ENCODE results near the gene ASCC1. TPM values are rescaled to one million over a fixed set of nuclear protein-coding genes. Genes with fewer than 3 reads are reported as not detected.

ASCC1 gene
- total RNA-seq, 1 donor from 2014 or later = 33.9 TPM

DNA sequence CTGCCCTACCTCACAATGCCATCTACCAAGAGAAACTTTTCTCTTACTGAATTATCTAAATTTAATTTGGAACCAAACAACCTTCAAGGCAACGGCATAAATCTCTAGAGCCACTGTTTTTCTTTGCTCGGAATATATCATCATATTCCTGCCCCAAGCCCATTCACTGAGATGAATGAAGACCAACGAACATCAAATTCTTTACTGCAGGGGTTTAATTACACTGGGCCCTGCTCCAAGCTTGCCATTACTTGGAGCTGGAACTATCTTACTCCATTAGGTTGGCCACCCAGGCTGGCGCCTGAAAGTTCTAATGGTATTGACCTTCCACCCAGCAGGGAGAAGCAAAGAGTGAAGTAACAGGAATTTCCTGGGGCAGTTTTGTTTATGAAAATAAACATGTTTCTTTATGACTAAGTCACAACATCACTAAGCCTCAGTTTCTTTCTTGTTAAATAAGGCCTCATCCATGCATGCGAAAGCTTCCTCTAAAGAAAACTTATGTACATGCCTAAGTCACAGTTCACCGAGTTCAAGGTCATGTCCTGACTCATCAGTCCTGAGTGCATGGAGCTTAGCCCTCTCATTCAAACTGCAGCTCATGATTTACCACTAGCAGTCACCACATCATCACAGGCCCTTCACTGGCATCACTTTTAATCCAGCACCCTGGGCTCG lies 42.3 kb downstream of the ASCC1 start:
- H3K79me2 ChIP-seq (ENCODE audit: insufficient read depth, low read length) = no peaks in the 10 kb centered on the region
- Mint-ChIP-seq H3K9me3 (ENCODE audit: unreplicated experiment) (no peaks in the 10 kb centered on the region), H3K27ac (ENCODE audit: unreplicated experiment) (peak overlapping the region; percentile 75), H3K27me3 (ENCODE audit: low read depth, unreplicated experiment) (no peaks in the 10 kb centered on the region), H3K4me3 (ENCODE audit: unreplicated experiment) (no peak overlapping the region), H3K36me3 (ENCODE audit: low read depth, unreplicated experiment) (peaks cover 5% of the 10 kb centered on the region), H3K4me1 (ENCODE audit: low read depth, unreplicated experiment) (peaks cover 15% of the 10 kb centered on the region)
- no peak overlapping the region for H3K9ac ChIP-seq (ENCODE audit: low read length)
- no peak overlapping the region for H3K27ac ChIP-seq (ENCODE audit: low read depth, low read length)
- no peak overlapping the region for H3K4me3 ChIP-seq (ENCODE audit: insufficient read depth, low read depth, low read length)
- H2AFZ ChIP-seq (ENCODE audit: low read depth, low read length) = no peak overlapping the region
- H3K4me1 ChIP-seq (ENCODE audit: insufficient read depth, low read length) = peaks cover 29% of the 10 kb centered on the region
- H3K36me3 ChIP-seq (ENCODE audit: insufficient read depth, low read length) = peaks cover 5% of the 10 kb centered on the region
- TF ChIP-seq, protein P1, sequence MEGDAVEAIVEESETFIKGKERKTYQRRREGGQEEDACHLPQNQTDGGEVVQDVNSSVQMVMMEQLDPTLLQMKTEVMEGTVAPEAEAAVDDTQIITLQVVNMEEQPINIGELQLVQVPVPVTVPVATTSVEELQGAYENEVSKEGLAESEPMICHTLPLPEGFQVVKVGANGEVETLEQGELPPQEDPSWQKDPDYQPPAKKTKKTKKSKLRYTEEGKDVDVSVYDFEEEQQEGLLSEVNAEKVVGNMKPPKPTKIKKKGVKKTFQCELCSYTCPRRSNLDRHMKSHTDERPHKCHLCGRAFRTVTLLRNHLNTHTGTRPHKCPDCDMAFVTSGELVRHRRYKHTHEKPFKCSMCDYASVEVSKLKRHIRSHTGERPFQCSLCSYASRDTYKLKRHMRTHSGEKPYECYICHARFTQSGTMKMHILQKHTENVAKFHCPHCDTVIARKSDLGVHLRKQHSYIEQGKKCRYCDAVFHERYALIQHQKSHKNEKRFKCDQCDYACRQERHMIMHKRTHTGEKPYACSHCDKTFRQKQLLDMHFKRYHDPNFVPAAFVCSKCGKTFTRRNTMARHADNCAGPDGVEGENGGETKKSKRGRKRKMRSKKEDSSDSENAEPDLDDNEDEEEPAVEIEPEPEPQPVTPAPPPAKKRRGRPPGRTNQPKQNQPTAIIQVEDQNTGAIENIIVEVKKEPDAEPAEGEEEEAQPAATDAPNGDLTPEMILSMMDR (IDR thresholded peaks at IDR 0.05; ENCODE audit: insufficient read depth, low read depth, low read length) = no peak
- no peak for TF ChIP-seq EZH2 (IDR thresholded peaks at IDR 0.05; ENCODE audit: insufficient read depth, low read length)
- no peaks in the 10 kb centered on the region for H3K9me3 ChIP-seq (ENCODE audit: insufficient read depth, low read depth, low read length)
- DNase-seq (ENCODE audit: low read depth) (peak; percentile 4), FAIRE-seq (no peak)
- H4K20me1 ChIP-seq (ENCODE audit: insufficient read depth, low read length) = no peaks in the 10 kb centered on the region
- H3K27me3 ChIP-seq (ENCODE audit: insufficient read depth, low read length) = no peaks in the 10 kb centered on the region
- no peak overlapping the region for H3K4me2 ChIP-seq (ENCODE audit: low read length)

DNA sequence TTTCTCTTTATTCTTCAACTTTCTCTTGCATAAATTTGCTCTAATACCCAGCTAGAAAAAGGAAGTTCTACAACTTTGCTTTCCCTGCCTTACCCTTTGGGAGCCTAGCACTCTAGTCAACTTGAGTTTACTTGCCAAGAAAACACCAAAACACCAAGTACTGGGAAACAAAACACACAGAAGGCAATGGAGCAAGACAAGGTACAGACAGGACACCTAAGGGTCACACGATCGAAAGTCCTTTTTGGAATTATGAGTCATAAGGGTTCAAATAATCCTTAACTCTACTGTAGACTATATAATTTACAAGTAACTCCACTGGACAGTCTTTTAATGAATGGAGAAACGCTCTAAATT lies 42.8 kb downstream of the ASCC1 start:
- no peak overlapping the region for H3K4me3 ChIP-seq (ENCODE audit: insufficient read depth, low read depth, low read length)
- H3K36me3 ChIP-seq (ENCODE audit: insufficient read depth, low read length) = no peaks in the 10 kb centered on the region
- TF ChIP-seq, protein P1 (IDR thresholded peaks at IDR 0.05; ENCODE audit: insufficient read depth, low read depth, low read length) = no peak
- TF ChIP-seq EZH2 (IDR thresholded peaks at IDR 0.05; ENCODE audit: insufficient read depth, low read length) = no peak
- H3K4me2 ChIP-seq (ENCODE audit: low read length) = no peak overlapping the region
- no peak overlapping the region for H3K27ac ChIP-seq (ENCODE audit: low read depth, low read length)
- Mint-ChIP-seq H3K36me3 (ENCODE audit: low read depth, unreplicated experiment) (peaks cover 5% of the 10 kb centered on the region), H3K9me3 (ENCODE audit: unreplicated experiment) (no peaks in the 10 kb centered on the region), H3K27me3 (ENCODE audit: low read depth, unreplicated experiment) (no peaks in the 10 kb centered on the region), H3K27ac (ENCODE audit: unreplicated experiment) (no peak overlapping the region), H3K4me3 (ENCODE audit: unreplicated experiment) (no peak overlapping the region), H3K4me1 (ENCODE audit: low read depth, unreplicated experiment) (peaks cover 15% of the 10 kb centered on the region)
- H3K27me3 ChIP-seq (ENCODE audit: insufficient read depth, low read length) = no peaks in the 10 kb centered on the region
- peaks cover 29% of the 10 kb centered on the region for H3K4me1 ChIP-seq (ENCODE audit: insufficient read depth, low read length)
- FAIRE-seq = no peak
- H3K9ac ChIP-seq (ENCODE audit: low read length) = no peak overlapping the region
- H2AFZ ChIP-seq (ENCODE audit: low read depth, low read length) = no peak overlapping the region
- no peaks in the 10 kb centered on the region for H4K20me1 ChIP-seq (ENCODE audit: insufficient read depth, low read length)
- no peak for DNase-seq (ENCODE audit: low read depth)
- H3K9me3 ChIP-seq (ENCODE audit: insufficient read depth, low read depth, low read length) = no peaks in the 10 kb centered on the region
- no peaks in the 10 kb centered on the region for H3K79me2 ChIP-seq (ENCODE audit: insufficient read depth, low read length)

DNA sequence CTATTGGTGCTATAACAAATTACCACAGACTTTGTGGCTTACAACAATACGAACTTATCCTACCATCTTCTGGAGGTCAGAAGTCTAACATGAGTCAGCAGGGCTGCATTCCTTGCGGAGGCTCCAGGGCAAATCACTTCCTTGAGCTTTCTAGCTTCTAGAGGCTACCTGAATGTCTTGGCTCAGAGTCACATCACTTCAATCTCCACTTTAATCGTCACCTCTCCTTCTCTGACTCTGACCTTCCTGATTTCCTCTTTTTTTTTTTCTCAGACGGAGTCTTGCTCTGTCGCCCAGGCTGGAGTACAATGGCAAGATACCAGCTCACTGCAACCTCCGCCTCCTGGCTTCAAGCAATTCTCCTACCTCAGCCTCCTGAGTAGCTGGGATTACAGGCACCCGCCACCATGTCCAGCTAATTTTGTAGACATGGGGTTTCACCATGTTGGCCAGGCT lies 44.9 kb downstream of the ASCC1 start:
- no peaks in the 10 kb centered on the region for H3K27me3 ChIP-seq (ENCODE audit: insufficient read depth, low read length)
- H3K4me1 Mint-ChIP-seq (ENCODE audit: low read depth, unreplicated experiment) = peaks cover 15% of the 10 kb centered on the region

More for the DNA sequence above, 44.9 kb downstream of the ASCC1 start:
- Histone ChIP-seq H3K4me1 (ENCODE audit: insufficient read depth, low read length) (peaks cover 29% of the 10 kb centered on the region), H3K4me2 (ENCODE audit: low read length) (peak overlapping the region; percentile 60), H3K9me3 (ENCODE audit: insufficient read depth, low read depth, low read length) (no peaks in the 10 kb centered on the region), H2AFZ (ENCODE audit: low read depth, low read length) (no peak overlapping the region), H3K79me2 (ENCODE audit: insufficient read depth, low read length) (no peaks in the 10 kb centered on the region), H4K20me1 (ENCODE audit: insufficient read depth, low read length) (no peaks in the 10 kb centered on the region), H3K4me3 (ENCODE audit: insufficient read depth, low read depth, low read length) (no peak overlapping the region), H3K36me3 (ENCODE audit: insufficient read depth, low read length) (no peaks in the 10 kb centered on the region), H3K27ac (ENCODE audit: low read depth, low read length) (no peak overlapping the region), H3K9ac (ENCODE audit: low read length) (no peak overlapping the region)
- Mint-ChIP-seq H3K4me3 (ENCODE audit: unreplicated experiment) (no peak overlapping the region), H3K27me3 (ENCODE audit: low read depth, unreplicated experiment) (no peaks in the 10 kb centered on the region), H3K36me3 (ENCODE audit: low read depth, unreplicated experiment) (peaks cover 2% of the 10 kb centered on the region), H3K9me3 (ENCODE audit: unreplicated experiment) (no peaks in the 10 kb centered on the region), H3K27ac (ENCODE audit: unreplicated experiment) (peak overlapping the region; percentile 37)
- TF ChIP-seq, protein P1 (IDR thresholded peaks at IDR 0.05; ENCODE audit: insufficient read depth, low read depth, low read length) = no peak
- no peak for TF ChIP-seq EZH2 (IDR thresholded peaks at IDR 0.05; ENCODE audit: insufficient read depth, low read length)
- FAIRE-seq (peak; percentile 83), DNase-seq (ENCODE audit: low read depth) (peak; percentile 92)
